ENCODE measurements around the gene NEK8.

The NEK8 gene

GRCh38 chr17:28705074-28705659 lies 23.4 kb upstream of the NEK8 start:
- H4K20me1 ChIP-seq (ENCODE audit: insufficient read depth, low read length) = no peaks in the 10 kb centered on the region
- no peak overlapping the region for H3K4me3 ChIP-seq (ENCODE audit: low read depth, low read length, poor library complexity, severe bottlenecking)
- no peaks in the 10 kb centered on the region for H3K9me2 ChIP-seq (ENCODE audit: low read depth, low read length)
- no peak for TF ChIP-seq EZH2 (IDR thresholded peaks at IDR 0.05; ENCODE audit: borderline replicate concordance, low read length)
- TF ChIP-seq, protein P1, sequence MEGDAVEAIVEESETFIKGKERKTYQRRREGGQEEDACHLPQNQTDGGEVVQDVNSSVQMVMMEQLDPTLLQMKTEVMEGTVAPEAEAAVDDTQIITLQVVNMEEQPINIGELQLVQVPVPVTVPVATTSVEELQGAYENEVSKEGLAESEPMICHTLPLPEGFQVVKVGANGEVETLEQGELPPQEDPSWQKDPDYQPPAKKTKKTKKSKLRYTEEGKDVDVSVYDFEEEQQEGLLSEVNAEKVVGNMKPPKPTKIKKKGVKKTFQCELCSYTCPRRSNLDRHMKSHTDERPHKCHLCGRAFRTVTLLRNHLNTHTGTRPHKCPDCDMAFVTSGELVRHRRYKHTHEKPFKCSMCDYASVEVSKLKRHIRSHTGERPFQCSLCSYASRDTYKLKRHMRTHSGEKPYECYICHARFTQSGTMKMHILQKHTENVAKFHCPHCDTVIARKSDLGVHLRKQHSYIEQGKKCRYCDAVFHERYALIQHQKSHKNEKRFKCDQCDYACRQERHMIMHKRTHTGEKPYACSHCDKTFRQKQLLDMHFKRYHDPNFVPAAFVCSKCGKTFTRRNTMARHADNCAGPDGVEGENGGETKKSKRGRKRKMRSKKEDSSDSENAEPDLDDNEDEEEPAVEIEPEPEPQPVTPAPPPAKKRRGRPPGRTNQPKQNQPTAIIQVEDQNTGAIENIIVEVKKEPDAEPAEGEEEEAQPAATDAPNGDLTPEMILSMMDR (IDR thresholded peaks at IDR 0.05; ENCODE audit: low read length) = no peak
- H3F3A ChIP-seq (ENCODE audit: insufficient read depth, low read length) = no peaks in the 10 kb centered on the region
- H3K79me2 ChIP-seq (ENCODE audit: insufficient read depth, low read length) = no peaks in the 10 kb centered on the region
- peaks cover 35% of the 10 kb centered on the region for H3K36me3 ChIP-seq (ENCODE audit: insufficient read depth, low read length)
- no peak overlapping the region for H2AFZ ChIP-seq (ENCODE audit: low read length)
- peaks cover 8% of the 10 kb centered on the region for H3K4me1 ChIP-seq (ENCODE audit: insufficient read depth, low read length, severe bottlenecking)
- H3K27me3 ChIP-seq (ENCODE audit: insufficient read depth, low read length) = no peaks in the 10 kb centered on the region
- no peak overlapping the region for H3K9ac ChIP-seq (ENCODE audit: low read length)
- no peaks in the 10 kb centered on the region for H3K9me3 ChIP-seq (ENCODE audit: low read length)
- no peak overlapping the region for H3K4me2 ChIP-seq (ENCODE audit: low read length)
- H3K27ac ChIP-seq (ENCODE audit: low read depth, low read length, poor library complexity, severe bottlenecking) = no peak overlapping the region

GRCh38 chr17:28705728-28706334 lies 22.8 kb upstream of the NEK8 start:
- Histone ChIP-seq H3F3A (ENCODE audit: insufficient read depth, low read length) (no peaks in the 10 kb centered on the region), H2AFZ (ENCODE audit: low read length) (no peak overlapping the region), H3K4me3 (ENCODE audit: low read depth, low read length, poor library complexity, severe bottlenecking) (no peak overlapping the region), H3K9me3 (ENCODE audit: low read length) (no peaks in the 10 kb centered on the region), H3K27ac (ENCODE audit: low read depth, low read length, poor library complexity, severe bottlenecking) (no peak overlapping the region), H3K79me2 (ENCODE audit: insufficient read depth, low read length) (no peaks in the 10 kb centered on the region), H4K20me1 (ENCODE audit: insufficient read depth, low read length) (no peaks in the 10 kb centered on the region), H3K4me1 (ENCODE audit: insufficient read depth, low read length, severe bottlenecking) (peaks cover 15% of the 10 kb centered on the region), H3K4me2 (ENCODE audit: low read length) (no peak overlapping the region), H3K9ac (ENCODE audit: low read length) (no peak overlapping the region), H3K36me3 (ENCODE audit: insufficient read depth, low read length) (peaks cover 28% of the 10 kb centered on the region), H3K27me3 (ENCODE audit: insufficient read depth, low read length) (no peaks in the 10 kb centered on the region), H3K9me2 (ENCODE audit: low read depth, low read length) (no peaks in the 10 kb centered on the region)
- TF ChIP-seq, protein P1 (IDR thresholded peaks at IDR 0.05; ENCODE audit: low read length) = no peak
- no peak for TF ChIP-seq EZH2 (IDR thresholded peaks at IDR 0.05; ENCODE audit: borderline replicate concordance, low read length)

- Histone ChIP-seq H3K79me2 (ENCODE audit: insufficient read depth, low read length) (no peaks in the 10 kb centered on the region), H3F3A (ENCODE audit: insufficient read depth, low read length) (no peaks in the 10 kb centered on the region), H3K9ac (ENCODE audit: low read length) (no peak overlapping the region), H3K4me2 (ENCODE audit: low read length) (no peak overlapping the region), H3K9me2 (ENCODE audit: low read depth, low read length) (no peaks in the 10 kb centered on the region), H3K36me3 (ENCODE audit: insufficient read depth, low read length) (peaks cover 19% of the 10 kb centered on the region), H3K9me3 (ENCODE audit: low read length) (no peaks in the 10 kb centered on the region), H4K20me1 (ENCODE audit: insufficient read depth, low read length) (no peaks in the 10 kb centered on the region), H3K4me1 (ENCODE audit: insufficient read depth, low read length, severe bottlenecking) (peaks cover 19% of the 10 kb centered on the region), H3K27ac (ENCODE audit: low read depth, low read length, poor library complexity, severe bottlenecking) (no peak overlapping the region), H3K4me3 (ENCODE audit: low read depth, low read length, poor library complexity, severe bottlenecking) (no peak overlapping the region), H3K27me3 (ENCODE audit: insufficient read depth, low read length) (no peaks in the 10 kb centered on the region), H2AFZ (ENCODE audit: low read length) (no peak overlapping the region)
- TF ChIP-seq, protein P1 (IDR thresholded peaks at IDR 0.05; ENCODE audit: low read length) = no peak
- TF ChIP-seq EZH2 (IDR thresholded peaks at IDR 0.05; ENCODE audit: borderline replicate concordance, low read length) = no peak
These were observed 21.9 kb upstream of the NEK8 start for GRCh38 chr17:28706471-28707338.

Data from OCI-LY1 (cell line).